NCI-H526 (cell line): ENCODE results near the gene PPP2R1B.
A peak's percentile ranks its signal among the peaks of the same experiment; 100 is the strongest.

Experiments used
- DNase-seq, 2 experiments: peaks; one replicate each; lab custom pipeline; 2025; lab: John Stamatoyannopoulos, UW

PPP2R1B gene

GRCh38 chr11:111748035-111748804 lies 18.0 kb downstream of the PPP2R1B start:
- DNase-seq, result no peak

- no peak for DNase-seq
These were observed 20.3 kb downstream of the PPP2R1B start for GRCh38 chr11:111745719-111746504.

DNA sequence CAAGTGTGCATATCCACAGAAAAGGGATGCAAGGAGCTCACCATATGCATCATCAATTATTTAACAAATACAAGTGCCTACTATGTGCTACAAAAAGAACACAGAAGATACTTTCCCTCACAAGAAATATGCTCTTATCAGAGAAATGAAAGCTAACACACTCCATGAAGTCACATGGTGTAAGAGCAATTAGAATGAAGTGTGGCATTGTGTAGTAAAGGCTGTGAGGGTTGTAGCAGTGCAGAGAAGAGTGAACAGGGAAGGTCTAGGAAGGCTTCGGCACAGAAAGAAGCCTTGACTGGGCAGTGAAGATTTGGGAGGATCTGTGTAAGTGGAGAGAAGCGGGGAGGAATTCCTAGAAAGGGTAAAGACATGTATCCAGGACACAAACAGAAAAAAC lies 22.5 kb downstream of the PPP2R1B start:
- DNase-seq, result no peak

DNA sequence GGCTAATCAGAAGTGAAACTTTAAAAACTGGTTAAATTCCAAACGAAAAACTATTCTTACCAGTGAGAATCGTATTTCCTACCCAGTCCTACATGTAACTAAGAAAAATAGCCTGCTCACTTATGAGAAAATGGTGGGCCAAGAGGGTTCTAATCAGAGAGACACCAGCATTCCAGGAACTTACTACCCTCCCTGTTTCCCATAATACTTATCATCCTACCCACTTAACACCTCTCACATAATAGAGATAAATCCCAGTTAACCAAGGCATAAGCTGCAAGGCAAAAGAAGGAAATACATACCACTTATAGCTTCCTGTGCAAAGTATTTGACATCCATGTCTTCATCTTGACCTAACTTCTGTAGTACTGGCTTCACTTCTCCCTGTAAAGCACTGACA lies 24.4 kb downstream of the PPP2R1B start:
- no peak for DNase-seq

- no peak for DNase-seq
These were observed 26.9 kb downstream of the PPP2R1B start for GRCh38 chr11:111739299-111739698.

GRCh38 chr11:111737444-111738210 lies 28.6 kb downstream of the PPP2R1B start:
- no peak for DNase-seq

DNA sequence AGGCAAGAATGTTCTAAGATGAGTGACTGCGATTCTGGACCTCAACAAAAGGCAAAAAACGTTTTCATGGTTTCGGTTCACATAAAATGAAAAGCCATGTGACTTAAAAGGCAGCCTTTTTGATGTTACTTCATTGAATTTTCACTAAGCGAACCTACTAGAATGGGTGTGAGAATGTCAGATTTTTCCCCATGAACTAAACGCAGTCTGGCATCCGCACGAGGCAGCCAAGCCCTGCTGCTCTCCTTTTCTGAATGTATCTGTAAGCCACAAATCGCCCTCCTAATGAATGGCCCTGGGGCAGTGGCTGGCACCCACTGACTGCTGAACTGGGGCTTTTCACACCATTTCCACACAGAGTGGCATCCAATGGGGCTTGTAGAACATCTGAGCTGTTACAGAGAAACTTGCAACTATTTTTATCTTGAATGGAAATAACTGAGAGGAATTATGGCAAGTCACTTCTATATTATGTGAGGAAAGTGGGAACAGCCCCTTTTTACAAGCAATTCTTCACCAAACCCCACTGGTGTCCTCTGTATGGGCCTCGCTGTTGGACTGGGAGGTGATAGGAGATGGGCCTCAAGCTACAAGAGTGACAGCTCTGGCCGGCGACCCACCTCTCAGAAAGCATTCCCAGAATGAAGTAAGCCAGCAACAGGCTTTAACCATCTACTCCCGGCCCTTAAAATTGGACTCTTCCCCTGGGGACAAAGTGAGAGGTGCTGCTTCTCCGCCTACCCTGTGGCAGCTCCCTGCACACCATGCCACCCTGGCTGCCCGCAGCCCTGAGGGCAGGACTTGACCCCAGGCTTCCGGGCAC lies 29.4 kb downstream of the PPP2R1B start:
- no peak for DNase-seq

GRCh38 chr11:111736181-111736590 lies 30.0 kb downstream of the PPP2R1B start:
- no peak for DNase-seq

DNA sequence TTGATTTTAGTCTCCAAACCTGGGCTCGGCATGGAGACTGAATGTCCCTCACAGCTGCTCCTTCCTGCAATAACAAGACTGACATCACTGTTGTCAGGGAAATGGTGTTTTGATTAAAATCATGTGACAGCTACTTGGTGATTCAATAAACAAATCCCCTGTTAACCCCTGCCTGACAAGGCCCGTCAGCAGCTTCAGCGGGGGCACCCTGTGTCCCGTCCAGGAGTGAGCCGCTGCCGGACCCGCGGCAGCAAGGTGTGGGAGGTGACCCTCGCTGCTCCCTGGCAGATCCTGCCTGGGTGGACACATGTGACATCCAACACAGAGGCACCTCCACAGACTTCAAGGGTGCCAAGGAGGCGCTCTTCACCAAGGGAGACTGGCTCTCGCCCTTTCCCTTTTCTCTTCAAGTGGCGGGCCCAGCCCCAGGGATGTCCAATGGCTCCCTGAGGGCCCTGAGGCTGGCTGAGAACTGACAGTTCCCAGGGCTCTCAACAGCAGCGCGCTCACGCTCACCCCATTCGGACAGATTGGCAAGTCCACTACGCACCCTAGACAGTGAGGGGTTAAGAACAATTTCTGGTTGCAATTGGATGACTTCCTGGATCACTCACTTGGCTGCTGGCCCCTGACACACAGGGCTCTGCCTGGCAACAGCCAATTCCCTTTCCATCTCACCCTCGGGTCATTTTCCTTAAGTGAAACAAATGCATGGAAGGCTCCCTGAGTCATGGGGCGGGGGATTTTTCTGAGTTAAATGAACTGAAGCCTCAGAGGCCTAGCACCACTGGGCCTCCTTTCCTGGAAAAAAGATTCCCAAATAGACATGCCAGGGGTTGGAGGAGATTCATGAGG lies 30.7 kb downstream of the PPP2R1B start:
- DNase-seq, result peak; percentile 89 to 94

GRCh38 chr11:111734954-111735261 lies 31.3 kb downstream of the PPP2R1B start:
- DNase-seq, result no peak

- DNase-seq, result no peak
These were observed 31.9 kb downstream of the PPP2R1B start for GRCh38 chr11:111734101-111734953.

DNA sequence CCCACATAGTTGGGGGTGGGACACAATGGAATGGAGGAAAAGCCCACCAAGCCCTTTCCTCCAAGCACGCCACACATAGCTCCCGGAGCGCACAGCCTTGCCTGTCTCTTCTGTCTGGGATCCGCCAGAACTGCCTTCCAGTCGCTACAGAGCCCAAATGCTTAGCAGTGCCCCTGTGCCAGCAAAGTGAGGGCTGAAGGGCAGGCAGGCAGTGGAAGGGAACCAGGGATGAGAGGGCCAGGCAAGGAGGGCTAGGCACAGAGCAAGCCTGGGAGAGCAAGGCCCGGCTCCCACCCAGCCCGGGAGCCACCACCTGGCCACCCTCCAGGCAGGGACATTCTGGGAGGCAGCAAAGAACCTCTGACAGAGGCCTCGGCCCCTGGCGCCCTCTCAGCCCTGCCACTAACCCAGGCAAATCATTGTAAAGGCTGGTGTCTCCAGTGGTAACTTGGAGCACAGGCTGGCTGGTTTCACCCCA lies 32.5 kb downstream of the PPP2R1B start:
- no peak for DNase-seq

DNA sequence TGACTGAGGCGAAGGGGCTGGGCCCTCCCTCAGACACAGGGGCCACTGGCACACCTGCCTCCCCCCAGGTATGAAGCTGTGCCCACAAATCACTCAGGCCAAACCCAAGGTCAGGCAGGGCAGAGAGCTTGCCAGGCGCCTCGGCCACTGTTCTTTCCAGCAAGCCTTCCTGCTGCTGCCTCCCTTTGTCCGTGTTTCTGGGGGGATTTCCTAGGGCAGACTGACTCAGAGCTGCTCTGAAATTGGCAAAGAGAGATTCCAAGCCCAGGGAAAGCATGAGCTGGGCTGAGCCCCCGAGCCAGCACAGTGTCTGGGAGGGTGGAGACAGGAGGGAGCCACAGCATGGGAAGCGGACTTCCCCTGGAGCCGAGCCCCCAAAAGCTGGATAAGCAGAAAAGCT lies 33.2 kb downstream of the PPP2R1B start:
- DNase-seq, result no peak

DNA sequence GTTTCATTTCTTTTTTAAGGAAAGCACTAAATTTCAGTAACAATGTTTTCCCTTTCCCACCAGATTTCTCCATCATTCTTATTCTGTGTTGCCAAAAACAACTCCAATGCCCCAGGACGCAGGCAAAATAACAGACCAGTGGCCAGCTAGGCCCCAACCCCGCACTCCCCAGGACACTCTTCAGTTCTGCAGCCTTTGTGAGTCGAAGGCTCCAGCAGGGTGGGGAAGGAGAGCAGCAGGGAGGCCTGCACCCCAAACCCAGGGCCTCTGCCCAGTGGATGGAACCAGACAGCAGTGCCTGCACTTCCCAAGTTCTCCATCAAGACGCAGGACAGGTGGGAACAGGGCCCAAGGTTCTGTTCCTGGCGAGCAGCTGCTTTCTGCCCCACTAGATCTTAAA lies 34.4 kb downstream of the PPP2R1B start:
- no peak for DNase-seq

- peak; percentile 60 to 81 for DNase-seq
These were observed 35.2 kb downstream of the PPP2R1B start for GRCh38 chr11:111730871-111731591.

DNA sequence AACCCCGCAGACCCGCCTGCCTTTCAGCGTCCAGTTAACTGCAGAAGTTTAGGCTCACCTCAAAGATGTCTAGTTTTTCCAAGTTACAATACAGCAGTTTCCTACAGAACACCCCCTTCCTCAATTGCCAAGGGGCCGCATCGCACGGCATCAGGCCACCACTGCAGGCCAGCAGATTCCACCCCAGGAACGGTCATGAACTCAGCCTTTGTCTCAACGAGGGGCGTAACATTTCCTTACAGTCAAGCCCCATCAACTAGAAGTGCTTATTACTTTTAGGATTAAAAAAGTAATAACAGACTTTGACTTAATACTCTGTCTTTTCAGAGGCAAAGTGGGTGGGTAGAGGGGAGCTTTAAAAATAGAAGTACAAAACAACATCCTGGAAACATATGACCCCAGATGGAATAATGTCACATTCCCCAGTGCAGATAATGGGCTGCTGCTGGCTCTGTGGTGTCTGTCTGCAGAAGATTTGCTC lies 36.3 kb downstream of the PPP2R1B start:
- no peak for DNase-seq

DNA sequence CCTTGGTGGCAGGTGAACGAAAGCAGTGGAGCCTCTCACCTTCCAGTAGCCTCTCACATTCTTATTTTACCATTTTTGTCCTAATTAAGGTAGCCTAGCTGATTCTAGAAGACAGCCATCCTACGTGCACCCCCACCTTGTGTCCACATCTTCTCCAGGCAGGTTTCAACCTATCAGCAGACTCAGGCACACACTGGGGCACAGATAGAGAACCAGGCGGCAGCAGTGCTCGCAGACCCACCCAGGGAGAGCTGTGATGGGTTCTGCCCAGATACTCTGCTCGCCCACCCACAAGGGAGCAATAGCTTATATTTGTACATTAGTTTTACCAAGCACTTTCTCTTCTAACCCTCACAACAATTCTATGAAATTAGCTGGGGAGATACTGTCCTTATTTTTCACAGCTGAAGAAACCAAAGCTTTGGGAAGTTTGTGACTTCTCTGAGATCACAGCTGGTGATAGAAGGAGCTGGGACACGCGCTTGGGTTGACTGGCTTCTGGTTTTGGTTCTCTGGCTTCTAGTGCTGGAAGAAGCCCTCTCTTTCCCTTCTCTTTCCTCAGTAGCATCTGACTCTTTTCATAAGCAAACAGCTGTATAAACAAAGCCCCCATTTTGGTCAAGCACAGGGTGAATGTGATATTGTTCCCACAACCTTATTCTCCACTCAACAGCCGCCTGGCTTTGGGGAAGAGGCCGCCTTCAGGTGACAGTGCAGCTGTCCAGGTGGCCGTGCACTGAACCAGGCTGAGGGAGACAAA lies 36.9 kb downstream of the PPP2R1B start:
- peak; percentile 85 to 86 for DNase-seq

DNA sequence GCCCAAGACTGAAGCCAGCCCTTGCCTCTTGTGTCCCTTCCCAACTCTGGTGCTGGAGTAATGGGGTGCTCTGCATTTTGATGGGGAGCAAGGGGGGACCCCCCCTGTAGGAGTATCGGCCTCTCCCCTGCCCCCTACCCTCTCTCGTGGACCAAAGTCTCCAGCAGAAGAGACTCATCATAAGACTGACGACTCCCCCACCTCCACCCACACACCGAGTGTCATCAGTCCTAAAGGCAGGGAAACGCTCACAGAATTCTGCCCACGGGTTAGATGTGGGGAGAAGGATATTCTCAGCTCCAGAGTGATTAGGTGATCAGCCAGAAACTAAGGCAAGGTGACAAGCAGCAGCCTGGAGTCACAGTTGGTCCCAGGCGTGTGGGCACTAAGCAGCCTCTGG lies 38.8 kb downstream of the PPP2R1B start:
- no peak for DNase-seq
